ENCODE data around the gene HOXD10. TPM values are rescaled to one million over a fixed set of nuclear protein-coding genes. Genes with fewer than 3 reads are reported as not detected.

HOXD10 gene
- total RNA-seq, 1 donor = not detected

GRCh38 chr2:176074919-176075425 is 41.6 kb upstream of the HOXD10 start:
- no peak overlapping the region for H3K27ac ChIP-seq (ENCODE audit: low read depth, low read length)
- H4K20me1 ChIP-seq (ENCODE audit: insufficient read depth, low read length) = no peaks in the 10 kb centered on the region
- no peak overlapping the region for H3K4me3 ChIP-seq (ENCODE audit: insufficient read depth, low read length)
- no peak for DNase-seq (ENCODE audit: insufficient read length, low spot score, missing footprints)
- H3K27me3 ChIP-seq (ENCODE audit: insufficient read depth, low read length) = peaks cover 98% of the 10 kb centered on the region
- no peak overlapping the region for H3K4me2 ChIP-seq (ENCODE audit: insufficient read depth, low read length)
- H3K9me3 ChIP-seq (ENCODE audit: low read depth, low read length) = no peaks in the 10 kb centered on the region
- H2AFZ ChIP-seq (ENCODE audit: low read length) = no peak overlapping the region
- no peaks in the 10 kb centered on the region for H3K4me1 ChIP-seq (ENCODE audit: insufficient read depth, low read length)
- no peaks in the 10 kb centered on the region for H3K79me2 ChIP-seq (ENCODE audit: insufficient read depth, low read length)
- no peak for TF ChIP-seq CTCF (IDR thresholded peaks at IDR 0.05; ENCODE audit: extremely low read depth, low read depth, low read length)
- H3K36me3 ChIP-seq (ENCODE audit: insufficient read depth, low read length) = no peaks in the 10 kb centered on the region

- no peaks in the 10 kb centered on the region for H3K9me3 ChIP-seq (ENCODE audit: low read depth, low read length)
- H3K4me3 ChIP-seq (ENCODE audit: insufficient read depth, low read length) = no peak overlapping the region
- H3K4me2 ChIP-seq (ENCODE audit: insufficient read depth, low read length) = no peak overlapping the region
- H2AFZ ChIP-seq (ENCODE audit: low read length) = no peak overlapping the region
- no peaks in the 10 kb centered on the region for H3K4me1 ChIP-seq (ENCODE audit: insufficient read depth, low read length)
- H3K27me3 ChIP-seq (ENCODE audit: insufficient read depth, low read length) = peaks cover 96% of the 10 kb centered on the region
- no peaks in the 10 kb centered on the region for H4K20me1 ChIP-seq (ENCODE audit: insufficient read depth, low read length)
- H3K27ac ChIP-seq (ENCODE audit: low read depth, low read length) = no peak overlapping the region
- no peak for DNase-seq (ENCODE audit: insufficient read length, low spot score, missing footprints)
- H3K79me2 ChIP-seq (ENCODE audit: insufficient read depth, low read length) = no peaks in the 10 kb centered on the region
- no peak for TF ChIP-seq CTCF (IDR thresholded peaks at IDR 0.05; ENCODE audit: extremely low read depth, low read depth, low read length)
- no peaks in the 10 kb centered on the region for H3K36me3 ChIP-seq (ENCODE audit: insufficient read depth, low read length)
These were observed 41.1 kb upstream of the HOXD10 start for GRCh38 chr2:176075481-176075880.

GRCh38 chr2:176076063-176076462 is 40.5 kb upstream of the HOXD10 start:
- Histone ChIP-seq H3K4me3 (ENCODE audit: insufficient read depth, low read length) (no peak overlapping the region), H3K36me3 (ENCODE audit: insufficient read depth, low read length) (no peaks in the 10 kb centered on the region), H3K4me2 (ENCODE audit: insufficient read depth, low read length) (no peak overlapping the region)

GRCh38 chr2:176076796-176077195 is 39.8 kb upstream of the HOXD10 start:
- Histone ChIP-seq H3K9me3 (ENCODE audit: low read depth, low read length) (no peaks in the 10 kb centered on the region), H3K27ac (ENCODE audit: low read depth, low read length) (no peak overlapping the region), H3K4me2 (ENCODE audit: insufficient read depth, low read length) (no peak overlapping the region), H3K4me3 (ENCODE audit: insufficient read depth, low read length) (no peak overlapping the region), H3K36me3 (ENCODE audit: insufficient read depth, low read length) (no peaks in the 10 kb centered on the region), H4K20me1 (ENCODE audit: insufficient read depth, low read length) (no peaks in the 10 kb centered on the region), H3K4me1 (ENCODE audit: insufficient read depth, low read length) (no peaks in the 10 kb centered on the region), H3K79me2 (ENCODE audit: insufficient read depth, low read length) (no peaks in the 10 kb centered on the region), H2AFZ (ENCODE audit: low read length) (no peak overlapping the region), H3K27me3 (ENCODE audit: insufficient read depth, low read length) (peaks cover 96% of the 10 kb centered on the region)
- no peak for DNase-seq (ENCODE audit: insufficient read length, low spot score, missing footprints)
- TF ChIP-seq CTCF (IDR thresholded peaks at IDR 0.05; ENCODE audit: extremely low read depth, low read depth, low read length) = no peak

More at GRCh38 chr2:176076063-176076462, 40.5 kb upstream of the HOXD10 start:
- DNase-seq (ENCODE audit: insufficient read length, low spot score, missing footprints) = no peak
- H3K9me3 ChIP-seq (ENCODE audit: low read depth, low read length) = no peaks in the 10 kb centered on the region
- no peak for TF ChIP-seq CTCF (IDR thresholded peaks at IDR 0.05; ENCODE audit: extremely low read depth, low read depth, low read length)
- H2AFZ ChIP-seq (ENCODE audit: low read length) = no peak overlapping the region
- no peaks in the 10 kb centered on the region for H4K20me1 ChIP-seq (ENCODE audit: insufficient read depth, low read length)
- peaks cover 96% of the 10 kb centered on the region for H3K27me3 ChIP-seq (ENCODE audit: insufficient read depth, low read length)
- H3K4me1 ChIP-seq (ENCODE audit: insufficient read depth, low read length) = no peaks in the 10 kb centered on the region
- H3K27ac ChIP-seq (ENCODE audit: low read depth, low read length) = no peak overlapping the region
- no peaks in the 10 kb centered on the region for H3K79me2 ChIP-seq (ENCODE audit: insufficient read depth, low read length)

Measured in osteoblast (primary cell).